ENCODE measurements around the gene TMEM242. TPM values are rescaled to one million over a fixed set of nuclear protein-coding genes. Genes with fewer than 3 reads are reported as not detected.

The TMEM242 gene
- total RNA-seq (2016; rRNA removed; fragmentation: Illumina TruSeq; extraction: Trizol) (6.4 and 11.1 TPM in 2 replicates), polyA plus RNA-seq (2011; rRNA removed) (5.6 and 5.7 TPM in 2 replicates), polyA minus RNA-seq (2011; rRNA and poly(A)+ RNA removed; ENCODE audit: low replicate concordance) (2.1 and 2.2 TPM in 2 replicates), Bru-seq, nascent RNA (percentile 76 among the genes with signal in this experiment), BruChase-seq, experiment 1, labeled RNA remaining after a 6-hour chase (percentile 73 among the genes with signal in this experiment), BruChase-seq, experiment 2, labeled RNA remaining after a 2-hour chase (percentile 73 among the genes with signal in this experiment)
- total RNA-seq (2016; cell fraction: cytosol; rRNA removed; fragmentation: Illumina TruSeq; extraction: Trizol; ENCODE audit: low read depth) = 0.91 and 1.3 TPM in 2 replicates
- 5.9 and 10.4 TPM in 2 replicates for total RNA-seq (2016; cell fraction: insoluble cytoplasmic fraction; rRNA removed; fragmentation: Illumina TruSeq; extraction: Trizol)
- 3.0 and 3.2 TPM in 2 replicates for total RNA-seq (2016; cell fraction: membrane; rRNA removed; fragmentation: Illumina TruSeq; extraction: Trizol)
- total RNA-seq (2016; cell fraction: nucleus; rRNA removed; fragmentation: Illumina TruSeq; extraction: Trizol) = 14.8 and 18.0 TPM in 2 replicates
- 2.8 and 4.4 TPM in 2 replicates for polyA plus RNA-seq (2011; cell fraction: cytosol; rRNA removed)
- 5.2 and 5.7 TPM in 2 replicates for polyA plus RNA-seq (2011; cell fraction: nucleus; rRNA removed)
- 8.0 and 9.3 TPM in 2 replicates for polyA plus RNA-seq (2012)
- 1.8 TPM in 2 replicates for polyA plus RNA-seq (2016; cell fraction: cytosol; fragmentation: Illumina TruSeq; extraction: Trizol; ENCODE audit: low read depth)
- polyA plus RNA-seq (2016; cell fraction: insoluble cytoplasmic fraction; fragmentation: Illumina TruSeq; extraction: Trizol; ENCODE audit: low read depth) = 5.5 and 5.8 TPM in 2 replicates
- polyA plus RNA-seq (2016; cell fraction: membrane; fragmentation: Illumina TruSeq; extraction: Trizol; ENCODE audit: low read depth) = 2.5 and 2.6 TPM in 2 replicates
- 12.7 and 12.8 TPM in 2 replicates for polyA plus RNA-seq (2016; cell fraction: nucleus; fragmentation: Illumina TruSeq; extraction: Trizol; ENCODE audit: insufficient read depth, low read depth)
- 1.1 TPM in 2 replicates for polyA minus RNA-seq (2011; cell fraction: cytosol; rRNA and poly(A)+ RNA removed)
- 21.8 and 23.6 TPM in 2 replicates for polyA minus RNA-seq (2011; cell fraction: nucleus; rRNA and poly(A)+ RNA removed)
- long read RNA-seq, experiment 1, full-length matches to known transcripts = 21 of 23 reads
- long read RNA-seq, experiment 1, partial matches to known transcripts = 1 of 23 reads
- long read RNA-seq, experiment 1, other reads (novel, unspliced or antisense) = 1 of 23 reads
- long read RNA-seq, experiment 2, full-length matches to known transcripts = 31 of 49 reads
- long read RNA-seq, experiment 2, partial matches to known transcripts = 6 of 49 reads
- long read RNA-seq, experiment 2, other reads (novel, unspliced or antisense) = 12 of 49 reads

GRCh38 chr6:157323255-157323965, at the start of gene TMEM242:
Gene TMEM242, minus strand, starts transcription at chr6:157323519. Its CDS starts 20 bp downstream, at chr6:157323499.
- peak within 1 kb of the TSS; percentile 94 to 96 (median 96) for H3K4me3 ChIP-seq (replicated peaks in 1 of 3; ENCODE audit: insufficient read depth in 1 of 3, low read depth in 2 of 3, low read length in 3 of 3)
- H3K9ac ChIP-seq (ENCODE audit: insufficient read depth, low read depth, low read length) = peak within 1 kb of the TSS; percentile 94
- DNase-seq (ENCODE audit: low spot score) = peak; percentile 89
- ChIA-PET CTCF (ENCODE audit: low intra/inter-chr PET ratio, low total read pairs) (interaction anchor here (2.0 kb wide), 1 partner anchor 9 kb away, joined by 8 read pairs; no protein-coding TSS in a partner anchor), POLR2A (interaction anchor here (0.6 to 4.7 kb wide), 26 partner anchors 8 to 688 kb away, joined by 3 to 73 read pairs (median 4); partner anchors contain the start of gene ZDHHC14)
- no peaks in the 10 kb centered on the region; a peak in 2 of 5 replicates for H3K27me3 ChIP-seq (ENCODE audit: control insufficient read depth in 1 of 2, insufficient read depth in 2 of 2, low read length in 2 of 2)
- peak within 1 kb of the TSS; percentile 85 for H2AFZ ChIP-seq (ENCODE audit: low read length)
- no TSS peak for BruUV-seq (replicated peaks)
- ATAC-seq = peak; percentile 94
- peak within 1 kb of the TSS; percentile 90 for H3K27ac ChIP-seq (ENCODE audit: extremely low read length, insufficient read depth, low read length)
- intact Hi-C loops (cut with micrococcal nuclease; ENCODE audit: unreplicated experiment) = no loop called here
- in situ Hi-C loops (cut with HindIII; ENCODE audit: extremely low pct_ligation_motif_present, low pct_unique_long_range_greater_than_20kb) = loop anchor here (5.0 kb wide), 1 partner anchor 289 kb away; no protein-coding TSS in a partner anchor
- FAIRE-seq = no peak
- H4K20me1 ChIP-seq (ENCODE audit: insufficient read depth, low read length) = no peaks in the 10 kb centered on the region
- peak within 1 kb of the TSS; percentile 91 for H3K4me2 ChIP-seq (ENCODE audit: low read depth, low read length)
- no peaks in the 10 kb centered on the region for H3K9me3 ChIP-seq (ENCODE audit: low read length)
- 1% methylated on average over 30 of the region's 42 CpGs for WGBS (ENCODE audit: low lambda C conversion rate)
- H3K36me3 ChIP-seq (replicated peaks in 1 of 2; ENCODE audit: control insufficient read depth in 1 of 2, insufficient read depth in 2 of 2, low read length in 2 of 2) = peaks cover 5 to 20% of the 10 kb centered on the region in 2 experiments
- H3K4me1 ChIP-seq (ENCODE audit: insufficient read depth, low read length) = peaks cover 52% of the 10 kb centered on the region
- H3K79me2 ChIP-seq (ENCODE audit: insufficient read depth, low read length) = peaks cover 13% of the 10 kb centered on the region
- TF ChIP-seq RAD51 (IDR thresholded peaks at IDR 0.05; ENCODE audit: borderline replicate concordance) (no peak), ZBTB3 (CRISPR knock-in tag; IDR thresholded peaks at IDR 0.05; ENCODE audit: borderline replicate concordance, low read depth) (peak; percentile 77; the same call in 1 of the 2 replicates), KDM6A (CRISPR knock-in tag; IDR thresholded peaks at IDR 0.05; ENCODE audit: low read depth) (peak; percentile 60; the same call in 1 of the 2 replicates), NR0B2 (CRISPR knock-in tag; IDR thresholded peaks at IDR 0.05) (peak; percentile 73; the same call in 1 of the 2 replicates), MED8 (CRISPR knock-in tag; IDR thresholded peaks at IDR 0.05; ENCODE audit: insufficient replicate concordance) (peak; percentile 98), ISX (CRISPR knock-in tag; conservative IDR thresholded peaks at IDR 0.05) (peak; percentile 76; the same call in 1 of the 2 replicates), ZSCAN22 (CRISPR knock-in tag; IDR thresholded peaks at IDR 0.05) (peak; percentile 66; the same call in 1 of the 2 replicates), FOXP1 (IDR thresholded peaks at IDR 0.05) (no peak), FOXP1 (CRISPR knock-in tag; IDR thresholded peaks at IDR 0.05) (peak; percentile 61; the same call in 1 of the 2 replicates), KLF9 (CRISPR knock-in tag; IDR thresholded peaks at IDR 0.05; ENCODE audit: low read depth) (peak; percentile 95; the same call in 1 of the 2 replicates), ZNF121 (CRISPR knock-in tag; IDR thresholded peaks at IDR 0.05) (peak; percentile 75)
- TF ChIP-seq, protein P1, sequence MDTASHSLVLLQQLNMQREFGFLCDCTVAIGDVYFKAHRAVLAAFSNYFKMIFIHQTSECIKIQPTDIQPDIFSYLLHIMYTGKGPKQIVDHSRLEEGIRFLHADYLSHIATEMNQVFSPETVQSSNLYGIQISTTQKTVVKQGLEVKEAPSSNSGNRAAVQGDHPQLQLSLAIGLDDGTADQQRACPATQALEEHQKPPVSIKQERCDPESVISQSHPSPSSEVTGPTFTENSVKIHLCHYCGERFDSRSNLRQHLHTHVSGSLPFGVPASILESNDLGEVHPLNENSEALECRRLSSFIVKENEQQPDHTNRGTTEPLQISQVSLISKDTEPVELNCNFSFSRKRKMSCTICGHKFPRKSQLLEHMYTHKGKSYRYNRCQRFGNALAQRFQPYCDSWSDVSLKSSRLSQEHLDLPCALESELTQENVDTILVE (CRISPR knock-in tag; IDR thresholded peaks at IDR 0.05) = peak; percentile 92
